ENCODE measurements around the gene NKPD1. TPM values are rescaled to one million over a fixed set of nuclear protein-coding genes. Genes with fewer than 3 reads are reported as not detected.

Gene NKPD1
- polyA plus RNA-seq, 1 of the 3 experiments (the other 2 are of a cell fraction) = 0.12 TPM

Other genes starting within 250 kb of the NKPD1 start
- 0.73 and 2.7 TPM in 2 replicates for gene APOC1, start 246.4 kb downstream of the NKPD1 start, polyA plus RNA-seq (2012; rRNA removed)
- gene APOC4, start 218.7 kb downstream of the NKPD1 start, polyA plus RNA-seq (2012; rRNA removed) = not detected in 2 replicates
- gene APOC2, start 214.9 kb downstream of the NKPD1 start, polyA plus RNA-seq (2012; rRNA removed) = not detected in 2 replicates
- 58.4 and 86.5 TPM in 2 replicates for gene CLPTM1, start 205.6 kb downstream of the NKPD1 start, polyA plus RNA-seq (2012; rRNA removed)
- gene RELB, start 159.5 kb downstream of the NKPD1 start, polyA plus RNA-seq (2012; rRNA removed) = 9.5 and 12.6 TPM in 2 replicates
- 53.8 and 54.8 TPM in 2 replicates for gene CLASRP, start 121.9 kb downstream of the NKPD1 start, polyA plus RNA-seq (2012; rRNA removed)
- 0.16 and 0.21 TPM in 2 replicates for gene ZNF296, start 84.5 kb downstream of the NKPD1 start, polyA plus RNA-seq (2012; rRNA removed)
- gene GEMIN7, start 81.7 kb downstream of the NKPD1 start, polyA plus RNA-seq (2012; rRNA removed) = 24.2 and 28.7 TPM in 2 replicates
- gene PPP1R37, start 67.8 kb downstream of the NKPD1 start, polyA plus RNA-seq (2012; rRNA removed) = 19.3 and 24.4 TPM in 2 replicates
- gene TRAPPC6A, start 17.3 kb upstream of the NKPD1 start, polyA plus RNA-seq (2012; rRNA removed) = 53.0 and 59.0 TPM in 2 replicates
- 3.0 and 3.7 TPM in 2 replicates for gene BLOC1S3, start 17.8 kb upstream of the NKPD1 start, polyA plus RNA-seq (2012; rRNA removed)
- 0.02 TPM in 1 of 2 replicates, not detected in the other for gene EXOC3L2, start 84.4 kb upstream of the NKPD1 start, polyA plus RNA-seq (2012; rRNA removed)
- 9.8 and 16.3 TPM in 2 replicates for gene MARK4, start 90.3 kb upstream of the NKPD1 start, polyA plus RNA-seq (2012; rRNA removed)
- 0.05 TPM in 1 of 2 replicates, not detected in the other for gene CKM, start 161.9 kb upstream of the NKPD1 start, polyA plus RNA-seq (2012; rRNA removed)
- gene KLC3, start 179.8 kb upstream of the NKPD1 start, polyA plus RNA-seq (2012; rRNA removed) = 0.75 and 1.2 TPM in 2 replicates
- gene ERCC2, start 209.6 kb upstream of the NKPD1 start, polyA plus RNA-seq (2012; rRNA removed) = 62.7 and 72.8 TPM in 2 replicates
- 11.6 and 18.0 TPM in 2 replicates for gene PPP1R13L, start 244.1 kb upstream of the NKPD1 start, polyA plus RNA-seq (2012; rRNA removed)
- gene POLR1G, start 245.7 kb upstream of the NKPD1 start, polyA plus RNA-seq (2012; rRNA removed) = 11.0 and 11.9 TPM in 2 replicates